ENCODE data around the gene ZNF43.

DNA sequence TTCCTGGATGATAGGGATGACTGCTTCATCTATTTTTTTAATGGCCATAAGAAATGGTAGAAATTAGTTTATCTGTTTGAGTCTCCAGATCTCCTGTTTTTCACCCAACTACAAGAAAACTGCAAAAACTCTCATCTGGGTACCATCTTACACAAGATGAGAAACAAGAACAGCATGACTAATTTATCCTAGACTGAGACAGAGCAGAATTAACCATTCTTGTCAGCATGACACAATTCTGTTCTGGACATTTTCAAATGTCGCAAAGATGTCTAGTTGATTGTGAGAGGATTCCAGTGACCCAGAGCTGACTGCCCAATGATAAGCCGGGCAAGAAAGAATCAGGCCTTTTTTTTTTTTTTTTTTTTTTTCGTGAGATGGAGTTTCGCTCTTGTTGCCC is 12.8 kb downstream of the ZNF43 start:
- TF ChIP-seq TAF7 (optimal IDR thresholded peaks at IDR 0.05; ENCODE audit: borderline replicate concordance, low read depth, low read length) (no peak), GTF2F1 (IDR thresholded peaks at IDR 0.05; ENCODE audit: borderline replicate concordance, low read depth, low read length) (no peak), JUND (IDR thresholded peaks at IDR 0.05; ENCODE audit: low read length) (no peak), CREB1 (IDR thresholded peaks at IDR 0.05) (no peak), POLR2AphosphoS5 (IDR thresholded peaks at IDR 0.05; ENCODE audit: low read depth, low read length) (no peak), TEAD4 (IDR thresholded peaks at IDR 0.05; ENCODE audit: low read depth, low read length) (no peak)
- TF ChIP-seq, protein P1, sequence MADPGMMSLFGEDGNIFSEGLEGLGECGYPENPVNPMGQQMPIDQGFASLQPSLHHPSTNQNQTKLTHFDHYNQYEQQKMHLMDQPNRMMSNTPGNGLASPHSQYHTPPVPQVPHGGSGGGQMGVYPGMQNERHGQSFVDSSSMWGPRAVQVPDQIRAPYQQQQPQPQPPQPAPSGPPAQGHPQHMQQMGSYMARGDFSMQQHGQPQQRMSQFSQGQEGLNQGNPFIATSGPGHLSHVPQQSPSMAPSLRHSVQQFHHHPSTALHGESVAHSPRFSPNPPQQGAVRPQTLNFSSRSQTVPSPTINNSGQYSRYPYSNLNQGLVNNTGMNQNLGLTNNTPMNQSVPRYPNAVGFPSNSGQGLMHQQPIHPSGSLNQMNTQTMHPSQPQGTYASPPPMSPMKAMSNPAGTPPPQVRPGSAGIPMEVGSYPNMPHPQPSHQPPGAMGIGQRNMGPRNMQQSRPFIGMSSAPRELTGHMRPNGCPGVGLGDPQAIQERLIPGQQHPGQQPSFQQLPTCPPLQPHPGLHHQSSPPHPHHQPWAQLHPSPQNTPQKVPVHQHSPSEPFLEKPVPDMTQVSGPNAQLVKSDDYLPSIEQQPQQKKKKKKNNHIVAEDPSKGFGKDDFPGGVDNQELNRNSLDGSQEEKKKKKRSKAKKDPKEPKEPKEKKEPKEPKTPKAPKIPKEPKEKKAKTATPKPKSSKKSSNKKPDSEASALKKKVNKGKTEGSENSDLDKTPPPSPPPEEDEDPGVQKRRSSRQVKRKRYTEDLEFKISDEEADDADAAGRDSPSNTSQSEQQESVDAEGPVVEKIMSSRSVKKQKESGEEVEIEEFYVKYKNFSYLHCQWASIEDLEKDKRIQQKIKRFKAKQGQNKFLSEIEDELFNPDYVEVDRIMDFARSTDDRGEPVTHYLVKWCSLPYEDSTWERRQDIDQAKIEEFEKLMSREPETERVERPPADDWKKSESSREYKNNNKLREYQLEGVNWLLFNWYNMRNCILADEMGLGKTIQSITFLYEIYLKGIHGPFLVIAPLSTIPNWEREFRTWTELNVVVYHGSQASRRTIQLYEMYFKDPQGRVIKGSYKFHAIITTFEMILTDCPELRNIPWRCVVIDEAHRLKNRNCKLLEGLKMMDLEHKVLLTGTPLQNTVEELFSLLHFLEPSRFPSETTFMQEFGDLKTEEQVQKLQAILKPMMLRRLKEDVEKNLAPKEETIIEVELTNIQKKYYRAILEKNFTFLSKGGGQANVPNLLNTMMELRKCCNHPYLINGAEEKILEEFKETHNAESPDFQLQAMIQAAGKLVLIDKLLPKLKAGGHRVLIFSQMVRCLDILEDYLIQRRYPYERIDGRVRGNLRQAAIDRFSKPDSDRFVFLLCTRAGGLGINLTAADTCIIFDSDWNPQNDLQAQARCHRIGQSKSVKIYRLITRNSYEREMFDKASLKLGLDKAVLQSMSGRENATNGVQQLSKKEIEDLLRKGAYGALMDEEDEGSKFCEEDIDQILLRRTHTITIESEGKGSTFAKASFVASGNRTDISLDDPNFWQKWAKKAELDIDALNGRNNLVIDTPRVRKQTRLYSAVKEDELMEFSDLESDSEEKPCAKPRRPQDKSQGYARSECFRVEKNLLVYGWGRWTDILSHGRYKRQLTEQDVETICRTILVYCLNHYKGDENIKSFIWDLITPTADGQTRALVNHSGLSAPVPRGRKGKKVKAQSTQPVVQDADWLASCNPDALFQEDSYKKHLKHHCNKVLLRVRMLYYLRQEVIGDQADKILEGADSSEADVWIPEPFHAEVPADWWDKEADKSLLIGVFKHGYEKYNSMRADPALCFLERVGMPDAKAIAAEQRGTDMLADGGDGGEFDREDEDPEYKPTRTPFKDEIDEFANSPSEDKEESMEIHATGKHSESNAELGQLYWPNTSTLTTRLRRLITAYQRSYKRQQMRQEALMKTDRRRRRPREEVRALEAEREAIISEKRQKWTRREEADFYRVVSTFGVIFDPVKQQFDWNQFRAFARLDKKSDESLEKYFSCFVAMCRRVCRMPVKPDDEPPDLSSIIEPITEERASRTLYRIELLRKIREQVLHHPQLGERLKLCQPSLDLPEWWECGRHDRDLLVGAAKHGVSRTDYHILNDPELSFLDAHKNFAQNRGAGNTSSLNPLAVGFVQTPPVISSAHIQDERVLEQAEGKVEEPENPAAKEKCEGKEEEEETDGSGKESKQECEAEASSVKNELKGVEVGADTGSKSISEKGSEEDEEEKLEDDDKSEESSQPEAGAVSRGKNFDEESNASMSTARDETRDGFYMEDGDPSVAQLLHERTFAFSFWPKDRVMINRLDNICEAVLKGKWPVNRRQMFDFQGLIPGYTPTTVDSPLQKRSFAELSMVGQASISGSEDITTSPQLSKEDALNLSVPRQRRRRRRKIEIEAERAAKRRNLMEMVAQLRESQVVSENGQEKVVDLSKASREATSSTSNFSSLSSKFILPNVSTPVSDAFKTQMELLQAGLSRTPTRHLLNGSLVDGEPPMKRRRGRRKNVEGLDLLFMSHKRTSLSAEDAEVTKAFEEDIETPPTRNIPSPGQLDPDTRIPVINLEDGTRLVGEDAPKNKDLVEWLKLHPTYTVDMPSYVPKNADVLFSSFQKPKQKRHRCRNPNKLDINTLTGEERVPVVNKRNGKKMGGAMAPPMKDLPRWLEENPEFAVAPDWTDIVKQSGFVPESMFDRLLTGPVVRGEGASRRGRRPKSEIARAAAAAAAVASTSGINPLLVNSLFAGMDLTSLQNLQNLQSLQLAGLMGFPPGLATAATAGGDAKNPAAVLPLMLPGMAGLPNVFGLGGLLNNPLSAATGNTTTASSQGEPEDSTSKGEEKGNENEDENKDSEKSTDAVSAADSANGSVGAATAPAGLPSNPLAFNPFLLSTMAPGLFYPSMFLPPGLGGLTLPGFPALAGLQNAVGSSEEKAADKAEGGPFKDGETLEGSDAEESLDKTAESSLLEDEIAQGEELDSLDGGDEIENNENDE (IDR thresholded peaks at IDR 0.05; ENCODE audit: insufficient replicate concordance, low read length) = no peak
- TF ChIP-seq, protein P2, sequence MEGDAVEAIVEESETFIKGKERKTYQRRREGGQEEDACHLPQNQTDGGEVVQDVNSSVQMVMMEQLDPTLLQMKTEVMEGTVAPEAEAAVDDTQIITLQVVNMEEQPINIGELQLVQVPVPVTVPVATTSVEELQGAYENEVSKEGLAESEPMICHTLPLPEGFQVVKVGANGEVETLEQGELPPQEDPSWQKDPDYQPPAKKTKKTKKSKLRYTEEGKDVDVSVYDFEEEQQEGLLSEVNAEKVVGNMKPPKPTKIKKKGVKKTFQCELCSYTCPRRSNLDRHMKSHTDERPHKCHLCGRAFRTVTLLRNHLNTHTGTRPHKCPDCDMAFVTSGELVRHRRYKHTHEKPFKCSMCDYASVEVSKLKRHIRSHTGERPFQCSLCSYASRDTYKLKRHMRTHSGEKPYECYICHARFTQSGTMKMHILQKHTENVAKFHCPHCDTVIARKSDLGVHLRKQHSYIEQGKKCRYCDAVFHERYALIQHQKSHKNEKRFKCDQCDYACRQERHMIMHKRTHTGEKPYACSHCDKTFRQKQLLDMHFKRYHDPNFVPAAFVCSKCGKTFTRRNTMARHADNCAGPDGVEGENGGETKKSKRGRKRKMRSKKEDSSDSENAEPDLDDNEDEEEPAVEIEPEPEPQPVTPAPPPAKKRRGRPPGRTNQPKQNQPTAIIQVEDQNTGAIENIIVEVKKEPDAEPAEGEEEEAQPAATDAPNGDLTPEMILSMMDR (IDR thresholded peaks at IDR 0.05; ENCODE audit: control extremely low read depth in 1 of 3, insufficient read depth in 1 of 3, low read depth in 1 of 3, low read length in 3 of 3) = no peak
- TF ChIP-seq, protein P3, sequence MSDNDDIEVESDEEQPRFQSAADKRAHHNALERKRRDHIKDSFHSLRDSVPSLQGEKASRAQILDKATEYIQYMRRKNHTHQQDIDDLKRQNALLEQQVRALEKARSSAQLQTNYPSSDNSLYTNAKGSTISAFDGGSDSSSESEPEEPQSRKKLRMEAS (IDR thresholded peaks at IDR 0.05) = no peak
